ENCODE results near the gene MT2A.

GRCh38 chr16:56560447-56560846 lies 47.9 kb upstream of the MT2A start:
- TF ChIP-seq EP300 (IDR thresholded peaks at IDR 0.05) (no peak), POLR2A (IDR thresholded peaks at IDR 0.05; ENCODE audit: low read depth) (no peak), CTCF (IDR thresholded peaks at IDR 0.05) (no peak)
